ENCODE measurements around the gene QPCT. TPM values are rescaled to one million over a fixed set of nuclear protein-coding genes. Genes with fewer than 3 reads are reported as not detected.

The QPCT gene
- total RNA-seq, 6 experiments from 2014 or later: 4.4 to 7.2 (median 5.4) TPM

DNA sequence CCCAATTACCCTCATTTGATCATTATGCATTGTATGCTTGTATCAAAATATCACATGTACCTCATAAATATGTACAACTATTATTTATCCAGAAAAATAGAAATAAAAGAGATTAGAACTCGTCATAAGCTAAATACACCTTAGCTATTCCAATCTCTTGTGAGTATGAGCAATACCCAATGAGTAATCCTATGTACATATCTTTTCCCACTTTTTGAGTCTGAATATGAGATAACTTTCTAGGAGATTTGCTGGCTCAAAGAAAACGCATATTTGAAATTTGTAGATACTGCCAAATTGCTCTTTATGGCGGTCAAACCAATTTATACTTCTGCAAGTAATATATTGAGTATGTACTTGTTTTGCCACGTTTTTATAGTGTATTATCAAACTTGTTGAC is 43.9 kb upstream of the QPCT start:
- no peak for TF ChIP-seq CTCF (IDR thresholded peaks at IDR 0.05)
- peaks cover 15% of the 10 kb centered on the region for H3K36me3 Mint-ChIP-seq (ENCODE audit: low read depth)
- H3K27ac Mint-ChIP-seq: no peak overlapping the region
- peaks cover 16% of the 10 kb centered on the region for H3K4me1 Mint-ChIP-seq (ENCODE audit: low read depth)
- H3K9me3 Mint-ChIP-seq: no peaks in the 10 kb centered on the region
- H3K4me3 Mint-ChIP-seq: no peak overlapping the region
- no peaks in the 10 kb centered on the region for H3K27me3 Mint-ChIP-seq (ENCODE audit: insufficient read depth)
- no peak for DNase-seq

- H3K9me3 Mint-ChIP-seq: no peaks in the 10 kb centered on the region
- DNase-seq: no peak
- peaks cover 15% of the 10 kb centered on the region for H3K36me3 Mint-ChIP-seq (ENCODE audit: low read depth)
- H3K27me3 Mint-ChIP-seq (ENCODE audit: insufficient read depth): no peaks in the 10 kb centered on the region
- no peak overlapping the region for H3K4me3 Mint-ChIP-seq
- TF ChIP-seq CTCF (IDR thresholded peaks at IDR 0.05): no peak
- H3K4me1 Mint-ChIP-seq (ENCODE audit: low read depth): peaks cover 16% of the 10 kb centered on the region
- no peak overlapping the region for H3K27ac Mint-ChIP-seq
These were observed 43.0 kb upstream of the QPCT start for GRCh38 chr2:37301408-37301807.

DNA sequence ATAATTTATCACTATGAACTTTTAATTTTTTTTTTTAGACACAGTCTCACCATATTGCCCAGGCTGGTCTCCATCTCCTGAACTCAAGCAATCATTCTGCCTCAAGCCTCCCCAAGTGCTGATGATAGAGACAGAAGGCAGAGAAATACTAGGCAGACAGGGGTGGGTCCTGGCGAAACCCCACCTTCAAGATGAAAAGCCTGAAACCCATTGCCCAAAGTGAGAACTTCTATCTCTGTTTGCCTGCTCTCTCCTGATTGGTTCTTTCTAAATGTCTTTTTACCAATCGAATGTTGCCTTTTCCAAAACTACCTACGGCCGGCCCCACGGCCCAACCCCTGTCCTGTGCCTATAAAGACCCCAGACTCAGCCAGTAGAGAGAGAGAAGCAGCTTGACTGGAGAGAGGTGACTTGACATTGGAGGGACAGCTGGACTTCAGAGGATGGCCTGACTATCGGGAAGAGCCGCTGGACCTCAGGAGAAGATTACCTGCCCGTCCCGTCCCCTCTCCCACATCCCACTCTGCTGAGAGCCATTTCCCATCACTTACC is 41.7 kb upstream of the QPCT start:
- no peak for TF ChIP-seq CTCF (IDR thresholded peaks at IDR 0.05)
- no peak for DNase-seq
- no peaks in the 10 kb centered on the region for H3K9me3 Mint-ChIP-seq
- no peak overlapping the region for H3K4me3 Mint-ChIP-seq
- H3K27me3 Mint-ChIP-seq (ENCODE audit: insufficient read depth): no peaks in the 10 kb centered on the region
- peaks cover 17% of the 10 kb centered on the region for H3K36me3 Mint-ChIP-seq (ENCODE audit: low read depth)
- H3K4me1 Mint-ChIP-seq (ENCODE audit: low read depth): peaks cover 18% of the 10 kb centered on the region
- no peak overlapping the region for H3K27ac Mint-ChIP-seq

- H3K36me3 Mint-ChIP-seq (ENCODE audit: low read depth): peaks cover 18% of the 10 kb centered on the region
- no peak overlapping the region for H3K4me3 Mint-ChIP-seq
These were observed 38.4 kb upstream of the QPCT start for GRCh38 chr2:37306024-37306423.

GRCh38 chr2:37307500-37307899 is 36.9 kb upstream of the QPCT start:
- TF ChIP-seq CTCF (IDR thresholded peaks at IDR 0.05): no peak
- H3K27ac Mint-ChIP-seq: no peak overlapping the region
- H3K27me3 Mint-ChIP-seq (ENCODE audit: insufficient read depth): no peaks in the 10 kb centered on the region
- H3K4me1 Mint-ChIP-seq (ENCODE audit: low read depth): peaks cover 36% of the 10 kb centered on the region
- H3K9me3 Mint-ChIP-seq: no peaks in the 10 kb centered on the region
- H3K36me3 Mint-ChIP-seq (ENCODE audit: low read depth): peaks cover 18% of the 10 kb centered on the region
- no peak for DNase-seq
- no peak overlapping the region for H3K4me3 Mint-ChIP-seq

More at GRCh38 chr2:37306024-37306423, 38.4 kb upstream of the QPCT start:
- H3K27me3 Mint-ChIP-seq (ENCODE audit: insufficient read depth): no peaks in the 10 kb centered on the region
- H3K27ac Mint-ChIP-seq: no peak overlapping the region
- no peaks in the 10 kb centered on the region for H3K9me3 Mint-ChIP-seq
- DNase-seq: no peak
- no peak for TF ChIP-seq CTCF (IDR thresholded peaks at IDR 0.05)
- H3K4me1 Mint-ChIP-seq (ENCODE audit: low read depth): peaks cover 38% of the 10 kb centered on the region

- Mint-ChIP-seq H3K4me1 (ENCODE audit: low read depth) (peaks cover 61% of the 10 kb centered on the region), H3K4me3 (no peak overlapping the region), H3K36me3 (ENCODE audit: low read depth) (peaks cover 8% of the 10 kb centered on the region; the same call in 1 of the 2 replicates), H3K9me3 (no peaks in the 10 kb centered on the region), H3K27me3 (ENCODE audit: insufficient read depth) (no peaks in the 10 kb centered on the region), H3K27ac (no peak overlapping the region)
- no peak for DNase-seq
- TF ChIP-seq CTCF (IDR thresholded peaks at IDR 0.05): no peak
These were observed 29.1 kb upstream of the QPCT start for GRCh38 chr2:37315364-37315763.
